GM12892 (cell line): ENCODE results near the gene PTPN23.
"Not testable (repeated sequence)": the region's sequence is repeated elsewhere in the genome, so short reads cannot be mapped to it uniquely, and the experiment has no call there.

Experiments
- DNase-seq: peaks from one replicate; pipeline ENCODE4 v3.0.0; 2011; ENCODE audit not compliant: insufficient read length
- FAIRE-seq: peaks from 2 replicates; lab custom pipeline; 2011; peaks lifted over from hg19 to GRCh38; lab: Jason Lieb, UNC
- POLR2A ChIP-seq: IDR thresholded peaks from 2 replicates; pipeline ENCODE4 v1.6.1; 2011; ENCODE audit warnings: low read depth, low read length, control low read depth
- POLR2AphosphoS5 ChIP-seq: IDR thresholded peaks from 2 replicates; pipeline ENCODE4 v1.6.1; 2011; ENCODE audit warnings: low read depth, low read length, control low read depth
- TAF1 ChIP-seq: IDR thresholded peaks from 2 replicates; pipeline ENCODE4 v1.6.1; 2011; ENCODE audit warnings: low read depth, mild to moderate bottlenecking, control low read depth, low read length, borderline replicate concordance

The PTPN23 gene

DNA sequence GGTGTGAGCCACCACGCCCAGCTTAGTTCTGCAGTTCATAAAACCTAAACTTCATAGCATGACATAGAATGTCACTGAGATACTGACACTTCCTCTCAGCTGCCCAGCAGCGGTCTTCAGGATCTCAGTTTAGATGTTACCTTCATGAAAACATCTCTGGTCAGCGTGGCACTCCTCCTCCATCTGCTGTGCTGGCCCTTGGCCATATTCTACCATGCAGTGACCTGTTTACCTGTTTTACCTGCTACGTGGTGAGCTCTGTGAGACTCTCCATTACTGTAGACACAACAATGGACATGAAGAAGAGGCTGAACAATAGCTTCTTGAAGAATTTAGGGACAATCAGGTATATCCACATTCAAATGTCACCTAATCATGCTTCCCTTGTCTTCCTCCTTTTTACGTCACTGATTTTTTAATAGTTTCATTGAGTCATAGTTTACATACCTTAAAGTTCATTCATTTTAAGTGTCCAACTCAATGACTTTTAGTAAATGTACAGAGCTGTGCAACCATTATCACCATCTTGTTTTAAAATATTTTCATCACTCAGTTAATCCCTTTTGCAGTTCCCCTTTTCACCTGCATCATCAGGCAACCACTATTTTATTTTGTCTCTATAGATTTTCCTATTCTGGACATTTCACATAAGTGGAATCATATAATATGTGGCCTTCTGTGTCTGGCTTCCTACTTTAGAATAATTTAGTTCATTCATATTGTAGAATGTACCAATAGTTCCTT lies 32.2 kb upstream of the PTPN23 start:
- FAIRE-seq: no peak
- DNase-seq: no peak
- no peak for TF ChIP-seq POLR2AphosphoS5
- no peak for TF ChIP-seq TAF1

DNA sequence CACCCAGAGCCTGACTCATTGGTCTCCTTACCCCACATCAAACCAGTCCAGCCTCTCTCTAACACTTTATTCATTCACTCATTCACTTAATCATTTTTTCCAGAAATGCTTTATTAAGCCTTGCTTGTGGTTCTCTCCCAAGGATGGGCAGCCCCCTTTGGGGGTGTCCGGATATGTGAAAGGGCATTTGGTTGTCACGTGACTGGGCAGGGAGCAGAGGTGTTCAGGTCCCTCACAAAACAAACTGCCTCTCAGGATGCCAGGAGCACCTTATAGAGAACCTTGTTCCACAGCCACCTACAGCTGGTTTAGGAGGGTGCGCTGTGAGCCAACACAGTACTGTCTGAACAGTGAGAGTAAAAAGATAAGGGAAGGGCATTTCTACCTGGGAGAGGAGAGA lies 25.8 kb upstream of the PTPN23 start:
- TF ChIP-seq POLR2A (no peak), TAF1 (no peak), POLR2AphosphoS5 (no peak)
- FAIRE-seq: no peak
- DNase-seq: no peak

DNA sequence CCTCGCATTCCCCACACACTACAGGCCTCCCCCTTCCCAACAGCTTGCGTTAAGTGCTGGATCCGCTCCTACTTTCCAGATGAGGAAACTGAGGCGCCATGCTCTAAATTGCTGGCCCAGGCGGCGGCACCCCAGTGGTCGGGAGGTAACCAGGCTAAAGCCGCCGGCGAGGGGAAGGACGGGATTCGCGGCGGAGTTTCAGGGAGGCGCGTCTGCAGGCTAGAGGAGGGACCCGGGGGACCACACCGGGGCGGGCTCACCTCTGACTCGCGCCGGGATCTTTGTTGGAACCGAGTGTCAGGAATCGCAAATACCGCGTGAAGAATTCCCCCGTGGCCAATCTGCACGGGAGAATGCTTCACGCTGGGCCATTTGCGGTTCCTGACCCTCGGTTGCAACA lies 24.6 kb upstream of the PTPN23 start:
- no peak for DNase-seq
- FAIRE-seq: no peak
- TF ChIP-seq POLR2AphosphoS5 (no peak), TAF1 (no peak), POLR2A (no peak)

DNA sequence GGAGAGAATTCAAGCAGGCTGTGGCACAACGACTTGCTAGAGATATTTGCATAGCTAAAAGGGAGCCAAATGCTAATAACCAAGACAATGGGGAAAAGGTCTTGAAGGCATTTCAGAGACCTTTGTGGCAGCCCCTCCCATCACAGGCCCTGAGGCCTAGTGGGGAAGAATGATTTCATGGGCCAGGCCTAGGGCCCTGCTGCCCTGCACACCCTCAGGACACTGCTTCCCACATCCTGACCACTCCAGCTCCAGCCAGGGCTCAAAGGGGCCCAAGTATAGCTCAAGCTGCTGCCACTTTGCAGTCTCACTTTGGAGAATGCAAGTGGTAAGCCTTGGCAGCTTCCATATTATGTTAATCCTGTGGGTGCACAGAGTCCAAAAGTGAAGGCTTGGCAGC lies 21.5 kb upstream of the PTPN23 start:
- DNase-seq (no peak), FAIRE-seq (no peak)
- TF ChIP-seq POLR2AphosphoS5 (no peak), POLR2A (no peak), TAF1 (no peak)

DNA sequence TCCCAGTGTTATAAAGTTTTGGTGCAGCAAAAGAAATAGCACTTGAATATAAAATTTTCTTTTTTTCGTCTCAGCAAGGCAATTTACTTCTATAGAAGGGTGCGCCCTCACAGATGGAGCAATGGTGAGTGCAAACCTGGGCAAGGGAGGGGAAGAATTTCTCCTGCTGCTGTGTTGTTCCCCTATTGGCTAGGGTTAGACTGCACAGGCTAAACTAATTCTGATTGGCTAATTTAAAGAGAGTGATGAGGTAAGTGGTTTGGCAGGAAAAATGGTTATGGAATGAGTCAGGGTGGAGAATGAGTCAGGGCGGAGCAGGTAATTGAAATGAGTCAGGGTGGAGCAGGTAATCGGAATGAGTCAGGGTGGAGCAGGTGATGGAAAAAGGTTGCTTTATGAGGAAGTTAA lies 20.7 kb upstream of the PTPN23 start:
- DNase-seq, FAIRE-seq: not testable (repeated sequence)

GRCh38 chr3:47362701-47363100 lies 18.1 kb upstream of the PTPN23 start:
- DNase-seq (no peak), FAIRE-seq (no peak)
- TF ChIP-seq TAF1 (no peak), POLR2A (no peak), POLR2AphosphoS5 (no peak)

DNA sequence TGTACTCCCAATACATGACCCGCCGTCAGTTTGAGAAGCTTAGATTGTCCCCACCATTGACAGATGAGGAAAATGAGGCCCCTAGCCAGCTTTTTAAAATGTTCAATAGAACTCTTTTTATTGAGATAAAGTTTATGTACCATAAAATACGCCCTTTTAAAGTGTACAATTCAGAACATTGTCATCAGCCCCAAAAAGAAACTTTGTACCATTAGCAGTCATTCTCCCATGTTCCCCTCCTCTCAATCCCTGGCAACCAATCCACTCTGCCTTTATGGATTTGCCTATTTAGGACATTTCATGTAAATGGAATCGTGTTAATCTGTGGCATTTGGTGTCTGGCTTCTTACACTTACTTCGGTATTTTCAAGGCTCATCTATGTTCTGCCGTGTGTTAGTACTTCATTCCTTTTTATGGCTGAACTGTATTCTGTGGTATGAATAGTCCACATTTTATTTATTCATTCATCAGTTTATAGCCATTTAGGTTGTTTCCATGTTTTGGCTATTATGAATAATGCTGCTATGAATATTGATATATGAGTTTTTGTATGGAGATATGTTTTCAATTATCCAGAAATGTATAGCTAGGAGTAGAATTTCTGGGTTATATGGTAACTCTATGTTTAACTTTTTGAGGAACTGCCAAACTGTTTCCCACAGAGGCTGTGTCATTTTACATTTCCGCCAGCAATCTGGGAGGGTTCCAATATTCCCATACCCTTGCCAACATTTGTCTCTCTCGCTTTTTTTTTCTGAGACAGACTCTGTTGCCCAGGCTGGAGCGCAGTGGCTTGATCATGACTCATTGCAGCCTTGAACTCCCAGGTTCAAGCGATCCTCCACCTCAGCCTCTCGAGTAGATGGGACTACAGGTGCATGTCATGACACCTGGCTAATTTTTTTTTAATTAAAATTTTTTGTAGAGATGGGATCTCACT lies 15.3 kb upstream of the PTPN23 start:
- TF ChIP-seq POLR2A (no peak), TAF1 (no peak), POLR2AphosphoS5 (no peak)
- FAIRE-seq (no peak), DNase-seq (no peak)

GRCh38 chr3:47366833-47367232 lies 14.0 kb upstream of the PTPN23 start:
- TF ChIP-seq POLR2A: no peak
- no peak for TF ChIP-seq POLR2AphosphoS5
- TF ChIP-seq TAF1: no peak
- DNase-seq (no peak), FAIRE-seq (no peak)

- no peak for TF ChIP-seq POLR2AphosphoS5
- TF ChIP-seq POLR2A: no peak
- FAIRE-seq (no peak), DNase-seq (no peak)
Measured at GRCh38 chr3:47367631-47368030, 13.2 kb upstream of the PTPN23 start.

GRCh38 chr3:47370020-47370419 lies 10.8 kb upstream of the PTPN23 start:
- DNase-seq, FAIRE-seq: not testable (repeated sequence)

DNA sequence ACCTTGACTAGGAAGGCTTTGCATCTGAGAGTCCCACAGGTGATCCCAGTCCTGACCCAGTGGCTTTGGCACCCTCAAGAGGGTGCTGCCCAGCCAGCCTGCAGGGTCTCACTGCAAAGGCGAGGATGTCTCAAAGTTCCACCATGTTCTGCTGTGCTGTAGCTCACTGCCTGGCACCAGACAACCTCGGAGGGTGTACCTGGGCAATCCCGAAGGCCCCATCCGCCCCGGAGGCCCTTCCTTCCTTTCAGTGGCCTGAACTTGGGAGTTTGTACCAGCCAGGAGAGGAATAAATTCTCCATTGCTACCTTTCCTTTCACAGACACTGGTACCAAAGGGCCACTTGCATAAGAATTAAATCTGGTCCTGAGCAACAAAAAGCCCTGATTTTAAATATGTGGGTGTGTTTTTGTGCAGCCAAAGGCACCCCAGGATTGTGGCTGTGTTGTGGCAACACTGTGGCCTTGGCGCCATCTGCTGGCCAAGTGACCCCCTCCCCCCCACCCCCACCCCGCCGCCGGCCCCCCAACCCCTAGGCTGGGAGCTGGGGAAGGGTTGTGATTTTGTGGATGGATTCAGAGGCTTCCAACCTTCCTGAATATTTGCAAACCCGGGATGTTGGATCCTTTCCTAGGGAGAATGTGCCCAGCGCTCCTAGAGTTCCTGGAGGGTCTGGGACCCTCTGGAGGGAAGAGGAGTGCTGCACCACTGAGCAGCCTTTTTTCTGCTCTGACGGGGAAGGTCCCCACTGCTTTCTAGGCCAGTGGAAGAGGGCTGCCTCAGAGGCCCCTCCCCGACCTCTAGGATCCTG lies 9.7 kb upstream of the PTPN23 start:
- TF ChIP-seq POLR2A (no peak), POLR2AphosphoS5 (no peak), TAF1 (no peak)
- DNase-seq: peak; percentile 61
- FAIRE-seq: peak; percentile 38

DNA sequence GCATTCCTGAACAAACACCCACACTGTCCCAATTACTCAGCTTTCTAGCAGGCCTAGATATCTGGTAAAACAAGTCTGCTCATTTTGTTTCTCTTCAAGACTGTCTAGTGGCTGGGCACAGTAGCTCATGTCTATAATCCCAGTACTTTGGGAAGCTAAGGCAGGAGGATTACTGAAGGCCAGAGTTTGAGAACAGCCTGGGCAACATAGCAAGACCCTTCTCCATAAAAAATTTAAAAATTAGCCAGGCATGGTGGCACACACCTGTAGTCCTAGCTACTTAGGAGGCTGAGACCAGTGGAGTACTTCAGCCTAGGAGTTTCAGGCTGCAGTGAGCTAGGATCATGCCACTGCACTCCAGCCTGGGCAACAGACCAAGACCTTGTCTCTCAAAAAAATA lies 6.2 kb upstream of the PTPN23 start:
- TF ChIP-seq POLR2A (no peak), TAF1 (no peak), POLR2AphosphoS5 (no peak)
- no peak for FAIRE-seq
- DNase-seq: no peak
